Activated naive CD8-positive, alpha-beta T cell treated with anti-CD3 and anti-CD28 coated beads for 36 hours (primary cell): Measurements from ENCODE around the gene ST3GAL5. TPM values are rescaled to one million over a fixed set of nuclear protein-coding genes. Genes with fewer than 3 reads are reported as not detected.
"Not testable (repeated sequence)": the region's sequence is repeated elsewhere in the genome, so short reads cannot be mapped to it uniquely, and the experiment has no call there.

Experiments used
- DNase-seq: peaks from one replicate; pipeline ENCODE4 v3.0.0; 2021
- H3K27ac Mint-ChIP-seq: one replicate; pipeline ENCODE4 v1.8.0; 2022; ENCODE audit warnings: mild to moderate bottlenecking, moderate library complexity, mixed read lengths
- H3K27me3 Mint-ChIP-seq: one replicate; pipeline ENCODE4 v1.8.0; 2022; ENCODE audit warnings: mild to moderate bottlenecking, mixed read lengths
- H3K36me3 Mint-ChIP-seq: one replicate; pipeline ENCODE4 v1.8.0; 2021; ENCODE audit warnings: mild to moderate bottlenecking, mixed read lengths
- H3K4me1 Mint-ChIP-seq: one replicate; pipeline ENCODE4 v1.8.0; 2021; ENCODE audit warnings: mixed read lengths
- H3K4me3 Mint-ChIP-seq: one replicate; pipeline ENCODE4 v1.8.0; 2022; ENCODE audit warnings: mild to moderate bottlenecking, moderate library complexity, mixed read lengths
- H3K9me3 Mint-ChIP-seq: one replicate; pipeline ENCODE4 v1.8.0; 2022; ENCODE audit warnings: mixed read lengths
- total RNA-seq, 2 experiments: library from RNA; stranded (reverse); gene quantifications; one replicate each; pipeline ENCODE4 v1.2.3, GENCODE V29; 2021

ST3GAL5 gene
- 10 to 100 TPM; 14.6 to 15.1 TPM for total RNA-seq

DNA sequence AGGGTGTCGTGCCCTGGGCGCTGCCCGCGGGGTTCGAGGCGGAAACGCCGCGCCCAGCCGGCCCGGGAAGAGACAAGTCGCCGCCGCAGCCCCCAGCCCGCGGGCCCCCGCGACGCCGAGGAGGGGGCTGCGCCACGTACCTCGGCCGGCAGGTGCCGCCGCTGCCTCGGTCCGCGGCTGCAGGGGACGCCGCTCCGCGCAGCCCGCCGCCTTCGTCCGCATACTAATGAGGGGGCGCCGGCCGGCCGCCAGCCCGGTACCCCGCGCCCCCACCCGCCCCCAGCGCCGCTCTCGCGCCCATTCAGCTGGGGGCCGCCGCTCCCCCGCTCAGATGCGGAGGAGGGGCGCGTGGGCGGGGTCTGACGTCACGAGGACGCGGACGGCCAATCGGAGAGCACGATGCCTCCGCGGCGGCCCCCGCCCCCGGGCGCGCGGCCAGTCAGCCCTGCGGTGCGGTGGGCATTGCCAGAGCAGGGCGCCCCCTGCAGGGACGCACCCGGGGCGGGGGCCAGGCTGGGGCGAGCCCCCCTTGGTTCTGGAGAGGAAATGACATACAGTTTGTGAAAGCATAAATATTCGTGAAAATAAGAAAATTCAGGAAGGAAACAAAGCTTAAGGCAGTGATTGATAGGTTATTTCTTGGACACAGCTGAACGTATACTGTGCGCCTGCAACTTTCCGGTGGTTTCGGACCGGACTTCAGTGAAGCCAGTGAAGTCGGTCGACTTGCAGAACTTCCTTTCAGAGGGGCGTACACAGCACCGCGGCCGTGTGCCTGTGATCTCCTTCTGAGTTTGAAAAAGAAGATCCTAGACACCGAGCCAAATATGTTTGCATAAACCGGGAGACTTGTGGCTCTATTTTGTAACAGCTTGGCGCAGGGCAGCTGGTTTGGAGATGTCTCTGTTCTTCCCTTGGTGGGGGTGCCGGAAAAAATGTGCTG lies at the start of gene ST3GAL5:
TSS of gene ST3GAL5 (minus strand) at position 307 of the 943 bp plus-strand sequence. CDS start at position 222, 85 bp downstream.
- Mint-ChIP-seq H3K9me3 (peaks cover 2% of the 10 kb centered on the region), H3K27me3 (no peaks in the 10 kb centered on the region), H3K27ac (peak within 1 kb of the TSS; percentile 90), H3K4me1 (peaks cover 66% of the 10 kb centered on the region), H3K4me3 (peak within 1 kb of the TSS; percentile 95), H3K36me3 (peaks cover 14% of the 10 kb centered on the region)
- peak; percentile 95 for DNase-seq

DNA sequence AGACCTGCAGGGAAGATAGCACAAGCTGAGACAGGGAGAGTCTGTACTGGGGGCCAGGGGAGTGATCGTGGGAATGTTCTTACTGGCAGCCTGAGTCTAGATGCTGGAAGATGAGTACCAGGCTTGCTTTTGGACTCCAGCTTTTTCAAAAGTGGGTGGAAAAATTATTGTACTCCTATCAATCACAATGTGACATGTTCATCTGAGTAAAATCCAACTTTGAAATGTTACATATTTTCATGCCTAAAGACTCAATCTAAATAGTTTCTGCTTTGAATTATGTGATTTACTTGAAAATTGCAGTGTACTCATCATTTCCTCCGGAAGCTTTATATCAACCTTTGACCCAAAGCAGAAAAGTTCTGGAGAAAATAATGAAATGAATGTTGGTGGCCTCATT lies 49.7 kb upstream of the ST3GAL5 start:
- no peak overlapping the region for H3K4me3 Mint-ChIP-seq
- H3K9me3 Mint-ChIP-seq = peaks cover 17% of the 10 kb centered on the region
- H3K36me3 Mint-ChIP-seq = peaks cover 11% of the 10 kb centered on the region
- no peak overlapping the region for H3K27ac Mint-ChIP-seq
- peaks cover 16% of the 10 kb centered on the region for H3K4me1 Mint-ChIP-seq
- DNase-seq = no peak
- H3K27me3 Mint-ChIP-seq = peaks cover 8% of the 10 kb centered on the region

DNA sequence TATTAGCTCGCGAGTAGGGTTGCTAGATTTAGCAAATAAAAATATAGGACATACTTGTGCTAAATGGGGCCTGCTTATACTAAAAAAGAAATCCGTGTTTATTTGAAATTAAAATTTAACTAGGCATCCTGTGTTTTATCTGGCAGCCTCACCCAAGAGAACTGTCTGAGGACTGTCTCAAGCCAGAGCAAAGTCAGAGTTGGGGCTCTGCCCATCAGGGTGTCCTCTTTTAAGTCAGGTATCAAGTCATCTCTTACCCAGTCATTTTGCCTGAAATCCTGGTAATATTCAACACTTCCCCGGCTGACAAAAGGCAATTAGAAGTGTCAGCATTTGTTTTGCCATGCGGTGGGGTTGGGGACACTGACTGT lies 48.3 kb upstream of the ST3GAL5 start:
- Mint-ChIP-seq H3K9me3 (peaks cover 6% of the 10 kb centered on the region), H3K4me3 (no peak overlapping the region), H3K27ac (no peak overlapping the region), H3K36me3 (peaks cover 5% of the 10 kb centered on the region), H3K27me3 (peaks cover 8% of the 10 kb centered on the region), H3K4me1 (peaks cover 26% of the 10 kb centered on the region)
- DNase-seq = no peak

DNA sequence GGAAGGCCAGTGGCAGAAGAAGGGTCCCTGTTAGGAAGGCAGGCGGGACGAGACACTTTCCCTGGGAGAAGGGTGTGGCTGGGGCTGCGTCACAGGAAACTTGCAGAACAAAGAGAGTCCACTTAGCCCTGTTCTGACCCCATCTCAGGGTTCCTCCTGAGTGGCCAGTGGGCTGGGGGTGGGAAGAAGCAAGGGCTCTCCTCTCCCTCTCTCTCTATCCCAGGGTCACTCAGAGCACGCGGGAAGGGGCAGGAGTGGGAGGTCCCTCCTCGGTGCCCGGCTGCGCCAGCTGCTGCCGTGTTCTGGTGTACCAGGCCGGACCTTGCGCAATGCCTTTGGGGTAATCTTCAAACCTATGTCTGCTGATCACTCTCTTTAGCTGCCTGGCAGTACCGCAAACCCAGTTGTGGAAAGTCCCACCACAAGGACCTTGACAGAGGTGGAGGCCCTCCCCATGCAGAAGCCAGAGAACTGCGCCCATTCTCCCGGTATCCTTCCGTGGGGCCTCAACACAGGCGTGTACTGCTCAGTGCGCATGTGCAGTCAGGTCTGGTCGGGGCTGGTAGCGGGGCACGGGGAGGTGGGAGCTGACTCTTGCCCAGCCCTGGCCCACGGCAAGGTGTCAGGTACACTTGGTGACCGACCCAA lies 47.8 kb upstream of the ST3GAL5 start:
- Mint-ChIP-seq H3K36me3 (peaks cover 2% of the 10 kb centered on the region), H3K27ac (no peak overlapping the region), H3K9me3 (peaks cover 3% of the 10 kb centered on the region), H3K4me3 (no peak overlapping the region), H3K4me1 (peaks cover 26% of the 10 kb centered on the region), H3K27me3 (peaks cover 8% of the 10 kb centered on the region)
- no peak for DNase-seq

GRCh38 chr2:85935746-85936208 lies 47.0 kb upstream of the ST3GAL5 start:
- H3K36me3 Mint-ChIP-seq = no peaks in the 10 kb centered on the region
- H3K4me1 Mint-ChIP-seq = peaks cover 26% of the 10 kb centered on the region
- H3K27me3 Mint-ChIP-seq = peaks cover 8% of the 10 kb centered on the region
- no peak overlapping the region for H3K4me3 Mint-ChIP-seq
- H3K9me3 Mint-ChIP-seq = no peaks in the 10 kb centered on the region
- no peak for DNase-seq
- H3K27ac Mint-ChIP-seq = no peak overlapping the region

GRCh38 chr2:85935170-85935745 lies 46.5 kb upstream of the ST3GAL5 start:
- DNase-seq = no peak
- no peaks in the 10 kb centered on the region for H3K9me3 Mint-ChIP-seq
- no peak overlapping the region for H3K4me3 Mint-ChIP-seq
- H3K27ac Mint-ChIP-seq = no peak overlapping the region
- peaks cover 26% of the 10 kb centered on the region for H3K4me1 Mint-ChIP-seq
- H3K36me3 Mint-ChIP-seq = no peaks in the 10 kb centered on the region
- peaks cover 8% of the 10 kb centered on the region for H3K27me3 Mint-ChIP-seq

- Mint-ChIP-seq H3K9me3 (no peaks in the 10 kb centered on the region), H3K36me3 (no peaks in the 10 kb centered on the region), H3K4me1 (peaks cover 23% of the 10 kb centered on the region), H3K4me3 (no peak overlapping the region), H3K27me3 (peaks cover 5% of the 10 kb centered on the region), H3K27ac (no peak overlapping the region)
- no peak for DNase-seq
Measured at GRCh38 chr2:85933753-85934594, 45.2 kb upstream of the ST3GAL5 start.

DNA sequence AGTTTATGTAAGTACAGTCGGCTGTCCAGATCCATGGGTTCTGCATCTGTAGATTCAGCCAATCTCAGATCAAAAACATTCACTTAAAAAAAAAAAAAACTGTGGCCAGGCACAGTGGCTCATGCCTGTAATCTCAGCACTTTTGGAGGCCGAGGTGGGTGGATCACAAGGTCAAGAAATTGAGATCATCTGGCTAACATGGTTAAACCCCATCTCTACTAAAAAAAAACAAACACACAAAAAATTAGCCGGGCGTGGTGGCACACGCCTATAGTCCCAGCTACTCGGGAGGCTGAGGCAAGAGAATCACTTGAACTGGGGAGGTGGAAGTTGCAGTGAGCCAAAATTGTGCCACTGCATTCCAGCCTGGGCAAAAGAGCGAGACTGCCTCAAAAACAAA lies 42.4 kb upstream of the ST3GAL5 start:
- peaks cover 33% of the 10 kb centered on the region for H3K4me1 Mint-ChIP-seq
- not testable (repeated sequence) for H3K4me3 Mint-ChIP-seq, H3K27ac Mint-ChIP-seq, H3K9me3 Mint-ChIP-seq, H3K36me3 Mint-ChIP-seq, H3K27me3 Mint-ChIP-seq, DNase-seq

- Mint-ChIP-seq H3K4me1 (peaks cover 30% of the 10 kb centered on the region), H3K27me3 (peaks cover 6% of the 10 kb centered on the region), H3K4me3 (no peak overlapping the region), H3K36me3 (no peaks in the 10 kb centered on the region), H3K27ac (no peak overlapping the region), H3K9me3 (no peaks in the 10 kb centered on the region)
- DNase-seq = no peak
Measured at GRCh38 chr2:85930129-85931124, 41.6 kb upstream of the ST3GAL5 start.

GRCh38 chr2:85929096-85930050 lies 40.6 kb upstream of the ST3GAL5 start:
- Mint-ChIP-seq H3K36me3 (no peaks in the 10 kb centered on the region), H3K27me3 (peaks cover 6% of the 10 kb centered on the region), H3K4me3 (no peak overlapping the region), H3K9me3 (no peaks in the 10 kb centered on the region), H3K4me1 (peaks cover 35% of the 10 kb centered on the region), H3K27ac (no peak overlapping the region)
- DNase-seq = no peak

DNA sequence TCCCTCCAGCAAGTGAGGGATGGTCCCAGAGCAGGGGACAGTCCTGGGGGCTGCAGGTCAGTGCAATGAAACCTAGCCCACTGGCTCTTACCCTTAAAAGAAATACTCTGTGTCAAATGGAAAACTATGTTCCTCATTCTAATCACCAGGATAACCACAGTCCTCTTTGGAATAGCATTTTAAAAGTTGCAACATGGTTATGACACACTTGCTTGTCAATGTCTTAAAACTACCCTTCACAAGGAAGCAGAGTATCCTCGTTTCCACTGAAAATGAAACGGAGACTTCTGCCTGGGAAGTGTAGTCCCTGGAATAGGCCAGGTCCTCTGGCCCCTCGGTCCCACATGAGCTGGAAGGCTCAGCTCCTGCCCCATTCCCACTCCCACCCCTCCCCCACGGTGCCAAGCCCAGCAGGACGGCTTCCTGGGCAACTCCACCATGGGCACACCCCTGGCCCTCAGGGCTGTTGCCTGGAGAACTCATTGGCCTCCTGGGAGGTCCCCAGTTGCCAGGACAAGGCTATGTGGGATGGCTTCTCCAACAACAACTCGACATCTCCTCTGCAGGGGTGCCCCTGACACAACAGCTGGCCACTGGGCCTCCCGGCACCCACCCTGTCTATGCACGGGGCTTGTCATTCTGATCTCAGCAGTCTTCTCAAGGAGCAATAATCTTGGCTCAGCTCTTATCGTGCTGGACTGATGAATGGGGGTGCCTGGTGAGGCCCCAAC lies 38.3 kb upstream of the ST3GAL5 start:
- peaks cover 16% of the 10 kb centered on the region for H3K4me1 Mint-ChIP-seq
- H3K9me3 Mint-ChIP-seq = no peaks in the 10 kb centered on the region
- H3K27me3 Mint-ChIP-seq = peaks cover 6% of the 10 kb centered on the region
- no peak overlapping the region for H3K27ac Mint-ChIP-seq
- no peaks in the 10 kb centered on the region for H3K36me3 Mint-ChIP-seq
- no peak overlapping the region for H3K4me3 Mint-ChIP-seq
- DNase-seq = no peak

- peaks cover 16% of the 10 kb centered on the region for H3K4me1 Mint-ChIP-seq
- H3K27ac Mint-ChIP-seq = no peak overlapping the region
- peaks cover 6% of the 10 kb centered on the region for H3K27me3 Mint-ChIP-seq
- H3K4me3 Mint-ChIP-seq = no peak overlapping the region
- DNase-seq = no peak
- H3K36me3 Mint-ChIP-seq = no peaks in the 10 kb centered on the region
- H3K9me3 Mint-ChIP-seq = no peaks in the 10 kb centered on the region
Measured at GRCh38 chr2:85926526-85926925, 37.7 kb upstream of the ST3GAL5 start.
